Measurements from ENCODE around the gene CCDC15.
"Not testable (repeated sequence)": the region's sequence is repeated elsewhere in the genome, so short reads cannot be mapped to it uniquely, and the experiment has no call there.

The CCDC15 gene

GRCh38 chr11:125084057-125084416, 130.0 kb downstream of the CCDC15 start:
- ATAC-seq, result no peak
- Mint-ChIP-seq H3K36me3 (peaks cover 61% of the 10 kb centered on the region), H3K27me3 (no peaks in the 10 kb centered on the region), H3K4me3 (no peak overlapping the region), H3K4me1 (peaks cover 7% of the 10 kb centered on the region), H3K9me3 (no peaks in the 10 kb centered on the region), H3K27ac (no peak overlapping the region)

GRCh38 chr11:125084761-125085231, 130.8 kb downstream of the CCDC15 start:
- Mint-ChIP-seq H3K27ac (no peak overlapping the region), H3K27me3 (no peaks in the 10 kb centered on the region), H3K4me1 (peaks cover 7% of the 10 kb centered on the region), H3K36me3 (peaks cover 61% of the 10 kb centered on the region), H3K4me3 (no peak overlapping the region), H3K9me3 (no peaks in the 10 kb centered on the region)
- no peak for ATAC-seq

DNA sequence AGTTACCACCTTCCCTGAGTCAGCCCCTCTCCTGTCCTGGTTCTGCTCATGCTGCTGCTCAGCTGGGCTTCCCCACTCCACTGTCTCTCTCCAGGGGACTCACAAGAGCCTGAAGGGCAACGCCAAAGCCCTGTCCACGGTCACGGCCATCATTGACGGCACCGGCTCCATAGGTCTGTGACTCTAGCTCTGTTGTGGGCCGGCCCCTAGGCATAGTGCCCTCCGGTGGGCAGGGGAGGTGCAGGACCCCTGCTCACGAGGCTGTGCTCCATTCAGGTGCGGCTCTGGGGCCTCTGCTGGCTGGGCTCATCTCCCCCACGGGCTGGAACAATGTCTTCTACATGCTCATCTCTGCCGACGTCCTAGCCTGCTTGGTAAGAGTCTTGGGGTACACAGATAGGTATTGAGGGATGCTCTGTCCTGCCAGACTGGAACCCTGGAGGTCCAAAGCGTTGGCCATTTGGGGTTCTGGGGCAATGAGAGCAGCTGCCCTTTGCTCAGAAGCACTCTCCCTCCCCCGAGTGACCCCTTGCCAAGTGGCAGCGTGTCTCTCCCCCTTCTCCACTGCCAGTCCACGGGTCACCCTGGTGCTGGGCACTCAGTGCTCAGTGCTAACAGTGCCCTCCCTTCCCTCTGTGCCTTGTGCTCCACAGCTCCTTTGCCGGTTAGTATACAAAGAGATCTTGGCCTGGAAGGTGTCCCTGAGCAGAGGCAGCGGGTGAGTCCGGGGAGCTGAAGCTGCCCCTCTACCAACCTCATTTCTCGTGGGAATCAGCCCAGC, 131.5 kb downstream of the CCDC15 start:
- H3K4me3 Mint-ChIP-seq, result no peak overlapping the region
- H3K27me3 Mint-ChIP-seq, result no peaks in the 10 kb centered on the region
- H3K9me3 Mint-ChIP-seq, result no peaks in the 10 kb centered on the region
- peaks cover 58% of the 10 kb centered on the region for H3K36me3 Mint-ChIP-seq
- no peak for ATAC-seq
- no peak overlapping the region for H3K27ac Mint-ChIP-seq
- peaks cover 7% of the 10 kb centered on the region for H3K4me1 Mint-ChIP-seq

DNA sequence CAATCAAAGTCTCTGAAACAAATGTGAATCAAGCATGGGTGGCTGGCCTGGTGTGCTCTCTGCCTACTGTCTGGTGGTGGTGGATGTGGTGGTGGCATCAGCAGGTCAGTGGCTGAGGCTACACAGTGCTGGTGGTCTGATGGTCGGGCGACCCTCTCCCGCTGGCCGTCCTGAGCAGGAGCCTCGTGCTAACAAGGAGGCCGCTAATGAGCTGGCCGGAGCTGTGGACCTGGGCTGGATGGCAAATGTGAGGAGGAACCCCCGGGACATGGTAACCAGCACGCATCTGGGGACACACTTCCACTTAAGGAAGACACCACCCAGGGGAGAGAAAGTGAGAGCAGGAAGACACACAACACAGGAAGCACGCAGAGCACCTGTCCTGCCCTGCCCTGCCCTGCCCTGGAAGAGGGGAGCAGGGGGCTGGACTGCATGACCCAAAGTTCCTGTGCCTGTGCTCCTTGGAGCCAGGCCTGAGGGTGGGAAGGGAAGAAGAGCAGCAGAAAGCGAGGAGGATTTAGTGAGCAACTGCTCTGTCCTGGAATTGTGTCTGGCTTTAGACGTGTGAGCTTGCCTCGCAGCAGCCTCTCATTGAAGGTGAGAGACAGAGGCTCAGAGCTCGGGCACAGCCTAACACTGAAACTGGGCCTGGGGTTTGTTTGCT, 132.8 kb downstream of the CCDC15 start:
- H3K4me3 Mint-ChIP-seq, result no peak overlapping the region
- no peaks in the 10 kb centered on the region for H3K9me3 Mint-ChIP-seq
- peaks cover 53% of the 10 kb centered on the region for H3K36me3 Mint-ChIP-seq
- H3K4me1 Mint-ChIP-seq, result peaks cover 15% of the 10 kb centered on the region
- no peak for ATAC-seq
- peak overlapping the region; percentile 26 for H3K27ac Mint-ChIP-seq
- H3K27me3 Mint-ChIP-seq, result no peaks in the 10 kb centered on the region

DNA sequence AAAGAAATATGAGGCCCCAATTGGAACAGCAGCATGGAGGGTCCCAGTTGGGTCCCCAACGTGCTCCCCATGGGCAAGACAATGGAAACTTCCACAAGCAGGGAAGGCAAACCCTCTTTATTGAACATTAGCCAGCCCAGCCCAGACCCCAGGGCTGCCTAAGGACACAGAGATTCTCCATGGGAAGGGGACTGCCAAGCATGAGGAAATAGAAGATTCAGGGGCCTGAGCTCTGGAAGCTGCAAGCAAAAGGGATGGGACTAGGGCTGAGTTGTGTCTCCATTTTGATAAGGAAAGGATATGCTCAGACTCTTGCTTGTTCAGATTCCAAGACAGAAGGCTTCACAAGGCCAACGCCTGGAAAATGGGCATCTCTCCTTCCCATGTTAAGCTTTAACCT, 134.1 kb downstream of the CCDC15 start:
- H3K9me3 Mint-ChIP-seq, result no peaks in the 10 kb centered on the region
- peaks cover 16% of the 10 kb centered on the region for H3K4me1 Mint-ChIP-seq
- H3K4me3 Mint-ChIP-seq, result no peak overlapping the region
- H3K27me3 Mint-ChIP-seq, result no peaks in the 10 kb centered on the region
- no peak for ATAC-seq
- peaks cover 48% of the 10 kb centered on the region for H3K36me3 Mint-ChIP-seq
- H3K27ac Mint-ChIP-seq, result no peak overlapping the region

GRCh38 chr11:125088576-125089455, 134.8 kb downstream of the CCDC15 start:
- no peak overlapping the region for H3K4me3 Mint-ChIP-seq

GRCh38 chr11:125089481-125089880, 135.5 kb downstream of the CCDC15 start:
- not testable (repeated sequence) for H3K27ac Mint-ChIP-seq, ATAC-seq

More at GRCh38 chr11:125088576-125089455, 134.8 kb downstream of the CCDC15 start:
- Mint-ChIP-seq H3K4me1 (peaks cover 16% of the 10 kb centered on the region), H3K9me3 (no peaks in the 10 kb centered on the region), H3K36me3 (peaks cover 41% of the 10 kb centered on the region), H3K27ac (no peak overlapping the region), H3K27me3 (no peaks in the 10 kb centered on the region)
- ATAC-seq, result no peak

GRCh38 chr11:125090151-125090550, 136.1 kb downstream of the CCDC15 start:
- Mint-ChIP-seq H3K36me3 (peaks cover 30% of the 10 kb centered on the region), H3K4me1 (peaks cover 16% of the 10 kb centered on the region), H3K27ac (peak overlapping the region; percentile 12)
- not testable (repeated sequence) for H3K9me3 Mint-ChIP-seq, H3K27me3 Mint-ChIP-seq, H3K4me3 Mint-ChIP-seq, ATAC-seq

More at GRCh38 chr11:125089481-125089880, 135.5 kb downstream of the CCDC15 start:
- Mint-ChIP-seq H3K36me3 (peaks cover 34% of the 10 kb centered on the region), H3K4me1 (peaks cover 16% of the 10 kb centered on the region)
- H3K9me3 Mint-ChIP-seq, H3K27me3 Mint-ChIP-seq, H3K4me3 Mint-ChIP-seq: not testable (repeated sequence)

DNA sequence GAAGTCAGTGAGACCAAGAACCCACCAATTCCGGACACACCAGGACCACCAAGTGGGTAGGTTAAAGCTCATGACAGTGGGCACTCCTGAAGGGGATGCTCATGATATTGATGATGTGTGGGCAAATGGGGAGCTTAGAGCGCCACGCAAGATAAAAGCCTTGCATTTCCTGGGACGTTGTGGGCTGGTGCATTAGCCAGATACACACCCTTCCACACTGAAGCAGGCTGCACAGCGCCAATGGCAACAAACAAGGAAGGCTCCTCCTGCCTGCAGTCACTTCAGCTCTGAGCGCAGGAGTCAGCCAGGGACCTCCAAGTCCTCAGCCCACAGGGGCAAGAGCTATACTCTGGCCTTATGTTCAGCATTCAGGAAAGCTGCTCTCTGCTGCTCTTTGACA, 136.8 kb downstream of the CCDC15 start:
- H3K9me3 Mint-ChIP-seq, result no peaks in the 10 kb centered on the region
- peak overlapping the region; percentile 12 for H3K27ac Mint-ChIP-seq
- ATAC-seq, result no peak
- H3K27me3 Mint-ChIP-seq, result no peaks in the 10 kb centered on the region
- peaks cover 25% of the 10 kb centered on the region for H3K36me3 Mint-ChIP-seq
- H3K4me1 Mint-ChIP-seq, result peaks cover 16% of the 10 kb centered on the region
- no peak overlapping the region for H3K4me3 Mint-ChIP-seq

Data from stimulated activated memory B cell treated with anti-CD40 and anti-IgM and Interleukin-4, amounts not matched to agents 10 μg/mL and 1 μg/mL and 100 μg/mL, for 72 hours (primary cell).